LNCAP (cell line): ENCODE results near the gene CPS1.
A peak's percentile ranks its signal among the peaks of the same experiment; 100 is the strongest.

Source experiments
- TF ChIP-seq, protein P1 (sequence below): fragments of 450-650 bp; IDR thresholded peaks from 2 replicates; pipeline ENCODE4 v1.5.1; 2017; ENCODE audit warnings: mild to moderate bottlenecking

Gene CPS1

GRCh38 chr2:210611466-210611865 lies 55.1 kb downstream of the CPS1 start:
- TF ChIP-seq, protein P1, sequence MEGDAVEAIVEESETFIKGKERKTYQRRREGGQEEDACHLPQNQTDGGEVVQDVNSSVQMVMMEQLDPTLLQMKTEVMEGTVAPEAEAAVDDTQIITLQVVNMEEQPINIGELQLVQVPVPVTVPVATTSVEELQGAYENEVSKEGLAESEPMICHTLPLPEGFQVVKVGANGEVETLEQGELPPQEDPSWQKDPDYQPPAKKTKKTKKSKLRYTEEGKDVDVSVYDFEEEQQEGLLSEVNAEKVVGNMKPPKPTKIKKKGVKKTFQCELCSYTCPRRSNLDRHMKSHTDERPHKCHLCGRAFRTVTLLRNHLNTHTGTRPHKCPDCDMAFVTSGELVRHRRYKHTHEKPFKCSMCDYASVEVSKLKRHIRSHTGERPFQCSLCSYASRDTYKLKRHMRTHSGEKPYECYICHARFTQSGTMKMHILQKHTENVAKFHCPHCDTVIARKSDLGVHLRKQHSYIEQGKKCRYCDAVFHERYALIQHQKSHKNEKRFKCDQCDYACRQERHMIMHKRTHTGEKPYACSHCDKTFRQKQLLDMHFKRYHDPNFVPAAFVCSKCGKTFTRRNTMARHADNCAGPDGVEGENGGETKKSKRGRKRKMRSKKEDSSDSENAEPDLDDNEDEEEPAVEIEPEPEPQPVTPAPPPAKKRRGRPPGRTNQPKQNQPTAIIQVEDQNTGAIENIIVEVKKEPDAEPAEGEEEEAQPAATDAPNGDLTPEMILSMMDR: no peak

DNA sequence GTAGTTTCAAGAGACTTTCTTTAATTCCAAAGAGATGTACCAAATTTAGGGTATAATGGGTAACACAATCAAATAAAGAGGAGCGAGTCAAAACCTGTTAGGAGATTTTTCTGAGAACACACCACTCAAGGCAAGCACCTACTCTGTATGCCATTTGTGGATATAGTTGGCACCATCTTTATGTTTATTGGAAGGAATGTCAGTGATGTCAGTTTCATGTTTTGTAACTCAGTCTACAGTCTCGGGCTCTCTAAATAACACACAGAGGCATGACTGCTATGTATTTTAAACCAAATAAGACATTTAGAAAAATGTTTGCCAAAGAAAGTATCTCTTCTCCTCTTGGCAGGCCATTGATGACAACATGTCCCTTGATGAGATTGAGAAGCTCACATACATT lies 59.7 kb downstream of the CPS1 start:
- TF ChIP-seq, protein P1: no peak

DNA sequence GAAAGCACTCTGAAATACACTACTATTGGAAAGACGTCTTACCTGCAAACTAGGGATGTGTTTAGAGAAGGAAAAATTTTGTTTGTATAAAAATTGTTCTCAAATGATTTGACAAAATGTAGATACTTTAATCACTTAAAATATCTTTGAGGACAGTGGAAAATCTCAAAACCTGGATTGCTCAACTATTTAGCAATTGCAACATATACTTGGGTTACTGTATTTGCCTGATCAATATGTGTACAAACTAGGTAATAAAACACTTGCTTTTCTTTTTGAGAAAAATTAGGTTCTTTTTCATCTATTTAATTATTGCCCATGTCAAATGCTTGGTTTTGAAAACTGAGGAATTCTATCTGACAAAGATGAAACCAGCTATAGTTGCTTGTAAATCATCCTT lies 60.9 kb downstream of the CPS1 start:
- TF ChIP-seq, protein P1: no peak

GRCh38 chr2:210617732-210618330 lies 61.4 kb downstream of the CPS1 start:
- TF ChIP-seq, protein P1: peak; percentile 68

DNA sequence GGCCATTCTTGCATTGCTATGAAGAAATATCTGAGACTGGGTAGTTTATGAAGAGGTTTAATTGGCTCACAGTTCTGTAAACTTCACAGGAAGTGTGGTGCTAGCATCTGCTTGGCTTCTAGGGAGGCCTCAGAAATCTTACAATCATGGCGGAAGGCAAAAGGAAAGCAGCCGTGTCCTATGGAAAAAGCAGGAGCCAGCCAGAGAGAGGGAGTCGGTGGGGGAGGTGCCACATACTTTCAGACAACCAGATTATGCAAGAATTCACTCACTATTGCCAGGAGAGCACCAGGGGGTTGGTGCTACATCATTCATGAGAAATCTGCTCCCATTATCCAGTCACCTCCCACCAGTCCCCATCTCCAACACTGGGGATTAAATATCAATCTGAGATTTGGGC lies 64.1 kb downstream of the CPS1 start:
- TF ChIP-seq, protein P1: no peak

DNA sequence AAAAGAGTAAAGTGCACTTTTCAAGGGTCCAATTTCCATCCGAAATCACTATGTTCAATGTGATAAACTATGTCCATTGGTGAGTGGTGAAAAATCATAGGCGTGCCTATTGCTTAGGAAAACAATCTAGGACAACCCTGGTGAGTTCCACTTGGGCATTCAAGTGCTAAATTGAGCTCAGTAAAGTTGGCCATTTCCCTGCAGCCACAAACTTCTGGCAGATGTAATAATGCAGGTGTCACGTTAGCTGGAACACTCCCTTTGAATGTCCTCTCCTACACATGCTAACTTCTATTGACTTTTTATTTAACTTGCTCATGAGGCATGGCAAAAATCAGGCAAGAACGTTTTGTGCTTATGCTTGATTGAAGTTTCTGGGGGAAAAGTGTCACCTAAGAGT lies 67.1 kb downstream of the CPS1 start:
- TF ChIP-seq, protein P1: no peak

DNA sequence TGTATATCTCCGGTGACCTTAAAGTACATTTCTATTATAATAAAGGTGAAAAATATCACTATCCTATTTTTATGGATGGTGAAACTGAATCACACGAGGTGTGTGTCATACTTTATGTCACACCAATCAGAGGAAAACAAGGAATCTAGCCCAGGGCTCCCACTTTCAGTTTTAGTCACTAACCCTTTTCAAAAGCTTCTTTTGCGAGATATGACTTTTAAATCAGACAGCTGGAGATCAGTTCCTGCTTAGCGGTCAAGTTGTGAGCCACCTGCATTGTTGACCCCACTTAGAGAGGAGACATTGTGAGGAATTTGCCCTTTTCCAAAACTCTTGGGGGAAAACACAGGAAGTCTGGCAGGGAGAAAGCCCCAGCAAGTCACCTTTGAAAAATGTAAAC lies 70.5 kb downstream of the CPS1 start:
- TF ChIP-seq, protein P1: no peak
